Endodermal cell (in vitro differentiated cells): ENCODE results near the gene SH2D3C. TPM values are rescaled to one million over a fixed set of nuclear protein-coding genes. Genes with fewer than 3 reads are reported as not detected.
A peak's percentile ranks its signal among the peaks of the same experiment; 100 is the strongest.

Experiments
- DNase-seq: peaks from one replicate; pipeline ENCODE4 v3.0.0-alpha.2; 2017
- H3K27ac ChIP-seq: 2 replicates; pipeline ENCODE4 v1.5.1; 2013; ENCODE audit warnings: mild to moderate bottlenecking, low read depth, low read length, moderate library complexity
- H3K27me3 ChIP-seq: 2 replicates; pipeline ENCODE4 v1.6.1; 2013; ENCODE audit warnings: mild to moderate bottlenecking, low read length, moderate library complexity; ENCODE audit not compliant: insufficient read depth, control insufficient read depth, poor library complexity, severe bottlenecking
- H3K36me3 ChIP-seq: 2 replicates; pipeline ENCODE4 v1.7.0; 2013; ENCODE audit warnings: mild to moderate bottlenecking, low read length, moderate library complexity; ENCODE audit not compliant: control insufficient read depth, insufficient read depth
- H3K4me1 ChIP-seq: one replicate; pipeline ENCODE4 v1.7.0; 2013; ENCODE audit warnings: low read length; ENCODE audit not compliant: control insufficient read depth, insufficient read depth
- H3K4me3 ChIP-seq: 2 replicates; pipeline ENCODE4 v1.5.1; 2013; ENCODE audit warnings: mild to moderate bottlenecking, low read length, moderate library complexity
- H3K9ac ChIP-seq: 2 replicates; pipeline ENCODE4 v1.6.1; 2013; ENCODE audit warnings: mild to moderate bottlenecking, low read length, moderate library complexity; ENCODE audit not compliant: poor library complexity, severe bottlenecking; ENCODE audit errors: extremely low read depth
- H3K9me3 ChIP-seq: 2 replicates; pipeline ENCODE4 v1.6.1; 2013; ENCODE audit warnings: mild to moderate bottlenecking, low read length, moderate library complexity; ENCODE audit not compliant: control insufficient read depth
- H3K27ac Mint-ChIP-seq: 2 replicates; pipeline ENCODE4 v1.8.0; 2020; ENCODE audit warnings: mixed read lengths
- H3K27me3 Mint-ChIP-seq: 2 replicates; pipeline ENCODE4 v1.8.0; 2021; ENCODE audit warnings: mild to moderate bottlenecking, mixed read lengths; ENCODE audit not compliant: insufficient read depth
- H3K36me3 Mint-ChIP-seq: 2 replicates; pipeline ENCODE4 v1.8.0; 2020; ENCODE audit warnings: low read depth, mixed read lengths
- H3K4me1 Mint-ChIP-seq: 2 replicates; pipeline ENCODE4 v1.8.0; 2020; ENCODE audit warnings: mixed read lengths
- H3K4me3 Mint-ChIP-seq: 2 replicates; pipeline ENCODE4 v1.8.0; 2020; ENCODE audit warnings: mild to moderate bottlenecking, moderate library complexity, mixed read lengths
- H3K9me3 Mint-ChIP-seq: 2 replicates; pipeline ENCODE4 v1.8.0; 2020; ENCODE audit warnings: mild to moderate bottlenecking, mixed read lengths
- CTCF ChIP-seq: fragments of 200-600 bp; sonication (generic); conservative IDR thresholded peaks from 2 replicates; pipeline ENCODE4 v1.5.0; 2021; ENCODE audit warnings: antibody characterized with exemption, mild to moderate bottlenecking
- WGBS, 2 experiments: methylation state at CpG; one replicate each; pipeline versions ENCODE4 v1.1.5 to v1.1.7; 2013; ENCODE audit warnings: missing lambda C conversion rate in 2 of 2, mixed read lengths in 1 of 2; ENCODE audit not compliant: insufficient coverage in 1 of 2, insufficient read length in 1 of 2; 5-methylcytosine and 5-hydroxymethylcytosine counted together
- total RNA-seq, 2 donors: library from RNA; stranded (reverse); fragmentation: NEBNext Ultra II Directional in 1 of 2; extraction: Animal tissue kit (Norgen Biotek cat#: 25700) in 1 of 2; gene quantifications; 2 replicates in 1 of 2; 3 replicates in 1 of 2; pipeline ENCODE4 v1.2.1, GENCODE V29; 2021

The SH2D3C gene
- total RNA-seq, 2 donors from 2014 or later, result 0.77 to 1.4 TPM

GRCh38 chr9:127794001-127794791 lies 15.7 kb upstream of the SH2D3C start:
- Histone ChIP-seq H3K4me3 (no peak overlapping the region), H3K27me3 (no peaks in the 10 kb centered on the region), H3K27ac (no peak overlapping the region), H3K36me3 (peaks cover 39% of the 10 kb centered on the region), H3K9ac (no peak overlapping the region), H3K9me3 (no peaks in the 10 kb centered on the region), H3K4me1 (peaks cover 5% of the 10 kb centered on the region)
- DNase-seq, result no peak
- no peaks in the 10 kb centered on the region for H3K9me3 Mint-ChIP-seq
- no peak overlapping the region for H3K4me3 Mint-ChIP-seq
- H3K27me3 Mint-ChIP-seq, result peaks cover 2% of the 10 kb centered on the region
- TF ChIP-seq CTCF, result no peak
- H3K36me3 Mint-ChIP-seq, result peaks cover 26% of the 10 kb centered on the region
- WGBS, 2 experiments, result 90 to 95% methylated on average over 8 to 14 of the region's 14 CpGs
- peaks cover 5% of the 10 kb centered on the region for H3K4me1 Mint-ChIP-seq
- H3K27ac Mint-ChIP-seq, result no peak overlapping the region

- Mint-ChIP-seq H3K4me3 (no peak overlapping the region), H3K36me3 (peaks cover 36% of the 10 kb centered on the region), H3K4me1 (no peaks in the 10 kb centered on the region), H3K27ac (peak overlapping the region; percentile 86), H3K9me3 (no peaks in the 10 kb centered on the region), H3K27me3 (peaks cover 2% of the 10 kb centered on the region)
- H3K9me3 ChIP-seq, result no peaks in the 10 kb centered on the region
- no peak for DNase-seq
- peaks cover 49% of the 10 kb centered on the region for H3K36me3 ChIP-seq
- TF ChIP-seq CTCF, result no peak
- H3K27me3 ChIP-seq, result no peaks in the 10 kb centered on the region
- no peaks in the 10 kb centered on the region for H3K4me1 ChIP-seq
- H3K27ac ChIP-seq, result peak overlapping the region; percentile 57
- no peak overlapping the region for H3K4me3 ChIP-seq
- H3K9ac ChIP-seq, result no peak overlapping the region
- WGBS, 2 experiments, result 88 to 96% methylated on average over 5 to 8 of the region's 8 CpGs
Measured at GRCh38 chr9:127793093-127793708, 14.7 kb upstream of the SH2D3C start.

GRCh38 chr9:127792417-127793031 lies 14.1 kb upstream of the SH2D3C start:
- peaks cover under 1% of the 10 kb centered on the region for H3K4me1 Mint-ChIP-seq

More at GRCh38 chr9:127792417-127793031, 14.1 kb upstream of the SH2D3C start:
- no peaks in the 10 kb centered on the region for H3K4me1 ChIP-seq
- Mint-ChIP-seq H3K27ac (no peak overlapping the region), H3K4me3 (no peak overlapping the region), H3K9me3 (no peaks in the 10 kb centered on the region), H3K36me3 (peaks cover 40% of the 10 kb centered on the region), H3K27me3 (peaks cover 1% of the 10 kb centered on the region)
- no peak for TF ChIP-seq CTCF
- 92 to 95% methylated on average over 7 of the region's 7 CpGs for WGBS, 2 experiments
- DNase-seq, result no peak
- H3K9ac ChIP-seq, result no peak overlapping the region
- peaks cover 56% of the 10 kb centered on the region for H3K36me3 ChIP-seq
- H3K27me3 ChIP-seq, result no peaks in the 10 kb centered on the region
- H3K4me3 ChIP-seq, result no peak overlapping the region
- no peak overlapping the region for H3K27ac ChIP-seq
- no peaks in the 10 kb centered on the region for H3K9me3 ChIP-seq
